Measurements from ENCODE around the gene CHST7. TPM values are rescaled to one million over a fixed set of nuclear protein-coding genes. Genes with fewer than 3 reads are reported as not detected.

The CHST7 gene
- total RNA-seq, 1 donor from 2014 or later = 13.8 TPM

DNA sequence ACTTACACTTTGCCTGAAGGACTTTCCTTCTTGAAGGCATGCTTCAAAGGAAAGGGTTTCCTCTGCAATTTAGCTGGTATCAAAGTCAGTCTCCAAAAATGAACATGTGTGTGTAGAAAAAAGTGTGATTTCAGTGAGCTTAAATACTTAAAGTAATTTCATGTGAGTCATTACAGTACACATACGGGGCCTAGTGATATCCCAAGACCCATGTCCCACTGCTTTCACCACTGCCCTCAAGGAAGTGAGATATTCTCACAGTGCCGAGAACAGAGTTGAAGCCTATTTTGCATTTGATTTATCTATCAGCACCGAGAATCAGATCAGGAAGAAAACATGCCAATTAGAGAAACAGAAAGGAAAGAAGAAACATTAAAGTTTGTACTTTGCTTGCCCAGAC lies 61.0 kb downstream of the CHST7 start:
- intact Hi-C loops (cut with micrococcal nuclease) = no loop called here
- ATAC-seq = no peak
- DNase-seq = no peak

DNA sequence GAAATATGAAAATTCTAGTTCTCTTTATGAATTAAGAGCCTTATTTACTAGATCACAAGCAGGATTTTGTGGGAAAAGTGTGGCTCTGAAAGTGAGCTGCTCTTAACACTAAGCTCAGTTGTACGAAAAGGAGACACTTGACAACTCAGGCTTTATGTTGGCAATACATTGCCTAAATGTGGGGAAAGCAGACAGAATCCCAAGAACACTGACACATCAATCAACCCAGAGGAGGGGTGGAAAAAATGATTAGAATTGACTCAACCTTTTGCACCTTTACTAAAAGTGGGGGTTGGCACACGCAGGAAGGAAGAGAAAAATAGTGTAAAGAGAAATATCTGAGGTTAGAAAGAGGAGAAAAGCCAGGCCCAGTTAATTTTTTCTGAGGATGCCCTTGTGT lies 61.6 kb downstream of the CHST7 start:
- no peak for ATAC-seq
- DNase-seq = no peak
- intact Hi-C loops (cut with micrococcal nuclease) = no loop called here

DNA sequence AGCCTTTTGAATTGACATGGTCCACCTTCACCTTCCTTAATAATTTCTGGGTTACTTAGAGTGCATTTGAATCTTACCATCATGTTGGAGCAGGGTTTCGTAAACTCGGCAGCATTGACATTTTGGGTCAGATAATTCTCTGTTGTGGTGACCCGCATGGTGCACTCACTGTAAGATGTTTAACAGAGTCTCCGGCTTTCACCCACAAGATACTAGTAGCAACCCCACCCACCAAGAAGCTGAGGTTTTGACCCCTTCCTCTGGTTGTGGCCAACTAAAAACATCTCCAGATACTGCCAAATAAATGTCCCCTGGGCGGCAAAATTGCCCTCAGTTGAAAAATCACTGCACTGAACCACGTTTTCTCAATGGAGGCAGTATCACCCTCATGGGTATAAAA lies 62.7 kb downstream of the CHST7 start:
- intact Hi-C loops (cut with micrococcal nuclease) = no loop called here
- DNase-seq (no peak), ATAC-seq (no peak)

DNA sequence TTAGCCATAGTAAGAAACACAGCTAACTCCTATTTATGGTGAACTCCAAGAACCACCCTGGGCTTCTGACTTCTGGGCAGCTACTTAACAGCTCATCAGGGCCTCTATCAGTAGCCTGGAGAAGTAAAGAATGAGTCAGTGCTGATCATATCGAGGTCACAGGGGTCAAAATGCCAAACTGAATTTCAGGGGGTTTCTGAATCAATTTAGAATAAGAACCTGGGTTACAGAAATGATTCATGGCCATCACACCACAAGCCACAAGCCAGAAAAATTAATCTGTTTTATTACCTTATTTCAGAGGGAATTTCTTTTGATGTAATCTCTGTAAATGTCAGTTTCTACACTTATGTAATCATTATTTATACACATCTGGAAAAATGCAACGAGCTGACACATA lies 64.4 kb downstream of the CHST7 start:
- DNase-seq (no peak), ATAC-seq (no peak)
- intact Hi-C loops (cut with micrococcal nuclease) = no loop called here

DNA sequence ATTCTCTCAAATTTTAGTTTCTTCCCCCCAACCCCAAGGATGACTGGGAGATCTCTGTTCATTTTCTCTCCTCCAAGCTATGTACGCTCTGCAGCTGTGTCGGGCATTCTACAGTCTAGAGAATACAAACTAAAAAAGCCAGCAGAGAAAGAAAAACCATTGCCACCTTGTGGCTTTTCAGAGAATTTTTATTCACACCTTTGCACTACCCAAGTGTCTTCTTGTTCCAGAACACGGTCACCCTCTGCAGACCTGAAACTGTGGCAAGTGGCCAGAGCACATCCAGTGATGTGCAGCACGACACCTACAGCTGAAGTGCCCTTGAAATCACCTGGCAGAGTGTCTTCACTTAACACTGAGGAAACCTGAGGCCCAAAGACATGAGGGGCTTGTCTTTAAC lies 68.6 kb downstream of the CHST7 start:
- DNase-seq = peak; percentile 35
- ATAC-seq = peak; percentile 92
- intact Hi-C loops (cut with micrococcal nuclease) = loop anchor here (10.0 kb wide), 1 partner anchor 77 kb away; no protein-coding TSS in a partner anchor

DNA sequence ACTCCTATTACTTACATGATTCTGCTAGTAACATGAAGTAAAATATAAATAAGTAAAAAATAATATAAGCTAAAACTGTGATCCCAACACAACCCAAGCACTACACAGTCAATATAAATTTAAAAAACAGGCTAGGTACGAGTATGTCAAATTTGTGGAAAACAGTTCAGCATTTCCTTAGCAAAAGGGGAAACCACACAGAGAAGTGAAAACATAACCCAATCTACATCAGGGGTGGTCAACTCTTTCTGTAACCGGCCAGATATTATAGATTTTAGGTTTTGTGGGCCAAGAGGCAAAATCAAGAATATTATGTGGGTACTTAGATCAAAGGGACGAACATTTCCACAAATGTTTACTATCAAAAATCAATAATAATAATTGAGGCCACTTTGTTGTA lies 70.1 kb downstream of the CHST7 start:
- no peak for ATAC-seq
- DNase-seq = no peak
- intact Hi-C loops (cut with micrococcal nuclease) = loop anchor here (10.0 kb wide), 1 partner anchor 79 kb away; no protein-coding TSS in a partner anchor

DNA sequence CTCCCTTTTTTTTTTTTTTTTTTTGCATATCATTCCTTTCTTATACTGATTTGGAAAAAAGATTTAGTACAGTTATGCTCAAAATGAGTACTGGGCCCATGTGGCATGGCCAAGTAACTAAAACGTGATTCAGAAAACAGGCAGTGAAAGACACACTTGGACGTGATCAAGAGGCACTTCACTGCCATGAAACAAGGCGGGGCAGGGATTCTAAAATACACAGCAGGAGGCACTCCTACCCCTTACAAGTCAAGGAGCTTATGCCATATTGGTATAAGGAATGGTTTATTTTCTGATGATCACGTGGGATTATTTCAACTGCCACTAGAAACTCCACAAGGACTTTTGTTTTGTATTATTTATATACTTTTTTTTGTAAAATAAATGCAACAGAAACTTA lies 72.0 kb downstream of the CHST7 start:
- intact Hi-C loops (cut with micrococcal nuclease) = loop anchor here (10.0 kb wide), 1 partner anchor 81 kb away; no protein-coding TSS in a partner anchor
- DNase-seq (no peak), ATAC-seq (no peak)

DNA sequence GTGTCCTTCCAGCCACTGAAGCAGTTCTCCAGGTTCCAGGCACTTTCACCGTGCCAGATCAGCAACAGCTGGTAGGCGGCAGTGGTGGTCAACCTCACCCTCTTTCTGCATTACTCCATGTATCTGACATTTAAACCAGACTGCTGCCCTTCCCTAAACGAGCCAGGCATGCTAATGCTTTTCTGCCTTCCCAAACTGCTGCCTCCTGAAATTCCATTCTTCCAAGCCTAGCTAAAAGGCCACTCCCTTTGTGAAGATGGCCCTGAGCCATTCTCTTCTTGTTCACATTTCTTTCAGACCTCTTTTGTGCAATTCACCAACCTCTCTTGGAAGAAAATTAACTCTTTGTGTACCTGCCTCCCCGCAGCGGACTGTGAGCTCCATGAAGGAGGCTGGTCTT lies 73.7 kb downstream of the CHST7 start:
- ATAC-seq (no peak), DNase-seq (no peak)
- intact Hi-C loops (cut with micrococcal nuclease) = loop anchor here (10.0 kb wide), 1 partner anchor 82 kb away; no protein-coding TSS in a partner anchor

Other genes starting within 250 kb of the CHST7 start
- 3.0 TPM for gene ZNF674, start 28.3 kb upstream of the CHST7 start, total RNA-seq
- gene SLC9A7, start 185.4 kb downstream of the CHST7 start, total RNA-seq = 4.6 TPM